ENCODE results near the gene PTPRN. TPM values are rescaled to one million over a fixed set of nuclear protein-coding genes. Genes with fewer than 3 reads are reported as not detected.

Gene PTPRN
- total and polyA plus RNA-seq, 2 of the 8 experiments (the other 6 are each of a cell fraction or from before 2014, with no cell fraction given), result 5.4 to 8.2 TPM

DNA sequence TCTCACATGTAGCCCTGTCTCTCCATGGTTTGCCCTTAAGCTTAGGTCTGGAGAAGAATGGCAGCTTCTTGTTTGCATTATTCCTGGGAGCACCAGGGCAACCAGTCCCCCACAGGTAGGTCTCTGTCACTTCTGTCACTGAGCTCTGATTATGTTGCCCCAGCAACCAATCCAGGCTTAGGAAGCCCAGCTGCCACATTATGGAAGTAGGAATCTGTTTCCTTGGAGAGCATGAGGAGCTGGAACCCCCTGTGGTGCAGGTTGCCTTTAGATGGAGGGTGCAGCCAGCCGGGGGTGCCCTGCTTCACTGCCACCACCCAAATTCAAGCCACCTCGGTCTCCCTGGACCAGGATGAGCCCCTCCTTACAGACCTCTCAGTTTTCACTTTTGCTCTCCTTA lies 18.5 kb upstream of the PTPRN start:
- DNase-seq (ENCODE audit: low read depth in 1 of 2, low spot score in 2 of 2), result no peak
- no peak overlapping the region for H2BK5ac ChIP-seq (ENCODE audit: low read depth, low read length)
- no peak overlapping the region for H4K8ac ChIP-seq (ENCODE audit: extremely low read depth, insufficient read depth, low read length)
- H3K9me3 ChIP-seq (ENCODE audit: insufficient read depth in 2 of 2, low read depth in 1 of 2, low read length in 1 of 2), result no peaks in the 10 kb centered on the region
- no peaks in the 10 kb centered on the region for H3K36me3 ChIP-seq (ENCODE audit: control insufficient read depth in 2 of 4, insufficient read depth in 4 of 4, low read length in 3 of 4)
- no peak overlapping the region for H2BK120ac ChIP-seq (replicated peaks; ENCODE audit: low read depth, low read length)
- H3K23me2 ChIP-seq (ENCODE audit: low read depth, low read length), result peaks cover 2% of the 10 kb centered on the region; the same call in 1 of the 2 replicates
- H2AFZ ChIP-seq (ENCODE audit: low read length), result no peak overlapping the region
- POLR2A ChIA-PET (ENCODE audit: partially characterized antibody), result no interaction called here
- no peak overlapping the region for H4K91ac ChIP-seq (replicated peaks; ENCODE audit: insufficient read length, low read length)
- H3K4ac ChIP-seq (replicated peaks; ENCODE audit: insufficient read length, low read depth, low read length), result no peak overlapping the region
- H2AK5ac ChIP-seq (ENCODE audit: low read depth, low read length), result no peak overlapping the region
- no peak overlapping the region for H3K18ac ChIP-seq (ENCODE audit: extremely low read depth, low read length)
- H3K9ac ChIP-seq (replicated peaks in 1 of 4; ENCODE audit: extremely low read depth in 1 of 4, low read depth in 3 of 4, low read length in 3 of 4), result no peak overlapping the region
- no peak overlapping the region for H3K27ac ChIP-seq (ENCODE audit: low read depth, low read length)
- H2BK12ac ChIP-seq (ENCODE audit: low read depth, low read length), result no peak overlapping the region
- no peak overlapping the region for H3K56ac ChIP-seq (replicated peaks; ENCODE audit: insufficient read length, low read depth, low read length)
- WGBS, 2 experiments (ENCODE audit: extremely low coverage in 1 of 2, insufficient coverage in 1 of 2, insufficient read length in 1 of 2, insufficient replicate concordance in 2 of 2, low coverage in 1 of 2, low lambda C conversion rate in 2 of 2, missing lambda C conversion rate in 1 of 2), result 87% methylated on average over 2 of the region's 2 CpGs; no CpG with 5 or more reads in 1 of the 2 experiments
- CTCF ChIA-PET (ENCODE audit: partially characterized antibody), result interaction anchor here (1.2 to 1.8 kb wide), 3 partner anchors 18 to 75 kb away, joined by 3 to 6 read pairs (median 4); no protein-coding TSS in a partner anchor
- H4K5ac ChIP-seq (ENCODE audit: insufficient read length, low read depth, low read length), result no peak overlapping the region
- H2BK20ac ChIP-seq (ENCODE audit: low read length), result no peak overlapping the region
- H3K4me1 ChIP-seq (replicated peaks in 1 of 4; ENCODE audit: control insufficient read depth in 3 of 4, insufficient read depth in 4 of 4, low read length in 3 of 4), result peaks cover 0 to 2% (median 0%) of the 10 kb centered on the region in 4 experiments; a peak in 3 of 7 replicates
- no peak overlapping the region for H3K4me2 ChIP-seq (ENCODE audit: insufficient read depth in 1 of 2, low read depth in 2 of 2, low read length in 2 of 2)
- H2BK15ac ChIP-seq (ENCODE audit: low read length), result no peak overlapping the region
- no peaks in the 10 kb centered on the region for H3K79me1 ChIP-seq (ENCODE audit: low read depth, low read length)
- H3K23ac ChIP-seq (ENCODE audit: insufficient read length), result no peak overlapping the region
- no peak overlapping the region for H3K4me3 ChIP-seq (ENCODE audit: extremely low read depth in 1 of 4, insufficient read depth in 2 of 4, low read depth in 3 of 4, low read length in 4 of 4)
- no peak overlapping the region for H3K14ac ChIP-seq (ENCODE audit: insufficient read length)
- H4K20me1 ChIP-seq (replicated peaks in 1 of 2; ENCODE audit: control insufficient read depth in 1 of 2, insufficient read depth in 2 of 2, low read length in 2 of 2), result no peaks in the 10 kb centered on the region
- no peak for FAIRE-seq
- H3K27me3 ChIP-seq (replicated peaks in 1 of 4; ENCODE audit: control insufficient read depth in 3 of 4, extremely low read depth in 1 of 4, insufficient read depth in 3 of 4, low read length in 3 of 4), result peaks cover 11 to 32% (median 23%) of the 10 kb centered on the region in 4 experiments
- no peaks in the 10 kb centered on the region for H3K79me2 ChIP-seq (ENCODE audit: control insufficient read depth in 1 of 2, insufficient read depth in 2 of 2, low read length in 2 of 2)
- TF ChIP-seq NRF1 (IDR thresholded peaks at IDR 0.05; ENCODE audit: low read depth, low read length) (no peak), TAF7 (optimal IDR thresholded peaks at IDR 0.05; ENCODE audit: borderline replicate concordance, low read depth, low read length) (no peak), CHD1 (IDR thresholded peaks at IDR 0.05; ENCODE audit: low read depth, low read length) (no peak), EGR1 (IDR thresholded peaks at IDR 0.05; ENCODE audit: borderline replicate concordance, low read depth, low read length) (no peak), POLR2A (IDR thresholded peaks at IDR 0.05; ENCODE audit: control extremely low read depth in 1 of 2, low read depth in 2 of 2, low read length in 2 of 2) (no peak), GABPA (IDR thresholded peaks at IDR 0.05; ENCODE audit: borderline replicate concordance, insufficient read depth, low read length) (no peak), RNF2 (IDR thresholded peaks at IDR 0.05; ENCODE audit: borderline replicate concordance, low read depth, low read length, missing control alignments, poor library complexity, severe bottlenecking) (no peak), CTCF (IDR thresholded peaks at IDR 0.05; ENCODE audit: control extremely low read depth in 1 of 3, insufficient read depth in 1 of 3, low read depth in 1 of 3, low read length in 3 of 3) (no peak), CTBP2 (IDR thresholded peaks at IDR 0.05; ENCODE audit: borderline replicate concordance, insufficient read depth, insufficient read length, low read length) (no peak), ASH2L (IDR thresholded peaks at IDR 0.05; ENCODE audit: low read length) (no peak), MAX (IDR thresholded peaks at IDR 0.05) (no peak)
